GM10266 (cell line): ENCODE measurements around the gene REEP3.

Experiments used
- DNase-seq: peaks from one replicate; pipeline ENCODE4 v3.0.0; 2012; ENCODE audit errors: extremely low spot score
- TF ChIP-seq, protein P1 (sequence below): IDR thresholded peaks from 2 replicates; pipeline ENCODE4 v1.5.1; 2012; ENCODE audit warnings: mild to moderate bottlenecking, low read depth; ENCODE audit not compliant: control insufficient read depth, insufficient read depth; ENCODE audit errors: missing control alignments

REEP3 gene

DNA sequence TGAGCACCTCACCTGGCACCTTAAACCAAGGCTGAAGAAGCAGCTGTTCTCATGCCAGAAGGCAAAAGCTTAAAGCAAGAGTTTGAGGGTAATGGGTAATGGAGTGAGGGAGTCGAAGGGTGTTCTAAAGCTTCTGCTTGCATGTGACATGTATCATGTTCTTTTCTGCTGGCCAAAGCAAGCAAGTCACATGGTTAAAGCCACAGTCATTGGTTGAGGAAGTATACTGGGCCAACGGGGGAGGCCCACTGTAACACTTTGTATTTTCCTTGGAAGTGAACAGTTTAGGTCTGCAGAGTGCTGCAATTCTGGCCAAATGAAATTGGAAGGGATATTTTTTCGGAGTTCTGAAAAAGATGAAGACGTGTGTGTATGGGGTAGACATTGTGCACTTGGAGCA is 75.7 kb downstream of the REEP3 start:
- no peak for DNase-seq
- TF ChIP-seq, protein P1, sequence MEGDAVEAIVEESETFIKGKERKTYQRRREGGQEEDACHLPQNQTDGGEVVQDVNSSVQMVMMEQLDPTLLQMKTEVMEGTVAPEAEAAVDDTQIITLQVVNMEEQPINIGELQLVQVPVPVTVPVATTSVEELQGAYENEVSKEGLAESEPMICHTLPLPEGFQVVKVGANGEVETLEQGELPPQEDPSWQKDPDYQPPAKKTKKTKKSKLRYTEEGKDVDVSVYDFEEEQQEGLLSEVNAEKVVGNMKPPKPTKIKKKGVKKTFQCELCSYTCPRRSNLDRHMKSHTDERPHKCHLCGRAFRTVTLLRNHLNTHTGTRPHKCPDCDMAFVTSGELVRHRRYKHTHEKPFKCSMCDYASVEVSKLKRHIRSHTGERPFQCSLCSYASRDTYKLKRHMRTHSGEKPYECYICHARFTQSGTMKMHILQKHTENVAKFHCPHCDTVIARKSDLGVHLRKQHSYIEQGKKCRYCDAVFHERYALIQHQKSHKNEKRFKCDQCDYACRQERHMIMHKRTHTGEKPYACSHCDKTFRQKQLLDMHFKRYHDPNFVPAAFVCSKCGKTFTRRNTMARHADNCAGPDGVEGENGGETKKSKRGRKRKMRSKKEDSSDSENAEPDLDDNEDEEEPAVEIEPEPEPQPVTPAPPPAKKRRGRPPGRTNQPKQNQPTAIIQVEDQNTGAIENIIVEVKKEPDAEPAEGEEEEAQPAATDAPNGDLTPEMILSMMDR, result no peak

DNA sequence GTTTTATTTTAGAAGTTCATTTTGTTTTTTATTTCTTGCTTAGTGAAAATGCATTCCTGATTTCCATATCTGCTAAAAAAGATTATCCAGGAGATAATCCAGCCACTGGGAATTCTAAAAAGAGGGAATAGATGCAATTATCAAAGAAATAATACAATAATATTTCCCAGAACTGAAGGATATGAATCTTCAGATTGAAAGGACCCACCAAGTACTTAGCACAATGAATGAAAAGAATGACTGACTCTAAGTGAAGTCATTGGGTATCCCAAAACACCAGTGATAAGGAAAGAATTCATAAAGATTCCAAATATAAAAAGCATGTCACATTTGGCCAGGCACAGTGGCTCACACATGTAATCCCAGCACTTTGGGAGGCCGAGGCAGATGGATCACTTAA is 79.3 kb downstream of the REEP3 start:
- DNase-seq, result no peak
- TF ChIP-seq, protein P1, result no peak

DNA sequence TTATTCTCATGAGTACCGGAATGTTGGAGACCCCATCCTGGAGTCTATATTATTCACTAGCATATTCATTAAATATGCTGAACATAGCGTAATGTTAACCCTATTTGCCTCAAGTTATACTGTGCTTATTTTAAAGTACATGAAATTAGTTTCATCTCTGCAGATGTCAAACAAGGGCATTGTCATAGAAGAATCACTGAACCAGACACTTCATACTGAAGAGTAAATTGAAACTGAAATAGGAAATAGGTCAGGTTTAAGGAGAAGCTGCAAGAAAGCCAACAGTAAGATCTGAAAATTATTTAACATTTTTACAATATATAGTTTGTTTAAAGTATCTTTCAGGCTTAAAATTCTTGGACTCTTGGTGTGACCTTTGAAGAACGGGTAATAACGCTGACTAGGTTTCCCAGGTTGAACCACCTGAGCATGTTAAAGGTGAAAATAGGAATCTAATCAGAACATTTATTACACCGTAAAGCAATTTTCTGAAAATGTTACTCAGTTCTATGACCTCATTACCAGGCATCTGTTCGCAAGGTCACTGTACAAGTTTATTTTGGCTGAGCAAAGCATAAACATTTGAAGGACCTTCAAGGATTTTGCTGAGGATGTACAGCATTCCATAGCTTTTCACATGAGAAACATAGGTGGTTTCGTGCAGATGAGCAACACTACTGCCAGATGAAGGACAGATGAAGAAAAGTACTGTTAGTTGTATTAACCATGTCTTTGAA is 82.7 kb downstream of the REEP3 start:
- DNase-seq, result peak; percentile 26
- TF ChIP-seq, protein P1, result no peak

DNA sequence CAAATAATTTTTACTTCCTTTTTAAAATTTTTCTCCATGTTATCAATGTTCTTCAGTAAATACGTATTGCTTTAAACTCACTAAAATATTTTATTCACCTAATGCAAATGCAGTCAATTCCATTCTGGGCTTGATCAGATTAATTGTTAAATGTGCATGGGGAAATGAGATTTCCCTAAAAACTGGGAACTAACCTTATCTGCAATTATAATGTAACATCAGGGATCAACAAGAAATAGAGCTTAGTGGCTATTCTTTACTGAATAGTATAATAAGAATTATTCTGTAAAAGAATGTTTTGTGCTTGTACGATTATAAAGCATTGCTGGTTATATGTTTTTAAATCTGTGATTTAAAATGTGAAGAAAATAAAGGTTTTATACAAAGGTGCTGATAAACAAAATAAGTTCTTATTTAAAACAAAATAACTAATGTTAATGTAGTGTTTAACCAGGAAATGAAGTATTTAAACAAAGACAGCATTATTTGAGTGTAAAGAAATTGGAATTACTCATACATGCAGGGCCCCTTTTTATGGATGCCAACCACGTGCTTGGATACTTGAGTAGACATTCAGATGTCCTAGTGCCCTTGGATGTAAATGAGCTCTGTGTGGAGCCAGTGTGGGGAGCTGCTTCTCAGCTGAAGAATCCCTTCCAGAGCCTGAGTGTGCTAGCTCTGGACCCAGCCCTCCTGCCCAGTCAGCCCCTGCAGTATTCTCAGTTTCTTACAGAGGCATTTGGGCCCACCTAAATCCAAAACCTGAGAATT is 84.2 kb downstream of the REEP3 start:
- TF ChIP-seq, protein P1, result no peak
- no peak for DNase-seq

DNA sequence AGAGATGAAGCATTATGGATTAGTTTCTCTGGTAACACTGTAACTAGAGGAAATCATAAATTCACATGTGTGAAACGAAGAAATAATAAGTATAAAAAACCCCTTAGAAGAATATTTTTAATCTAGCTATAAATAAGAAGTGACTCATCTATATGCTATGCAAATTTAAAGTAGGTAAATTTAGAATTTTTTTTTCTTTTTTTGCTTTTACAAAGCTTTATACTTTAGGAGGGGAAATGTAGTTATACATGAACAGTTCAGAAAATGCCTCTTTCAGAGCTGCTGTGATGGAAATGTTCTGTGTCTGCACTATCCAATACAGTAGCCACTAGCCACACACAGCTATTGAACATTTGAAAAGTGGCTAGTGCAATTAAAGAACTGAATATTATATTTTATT is 87.3 kb downstream of the REEP3 start:
- TF ChIP-seq, protein P1, result no peak
- DNase-seq, result no peak

DNA sequence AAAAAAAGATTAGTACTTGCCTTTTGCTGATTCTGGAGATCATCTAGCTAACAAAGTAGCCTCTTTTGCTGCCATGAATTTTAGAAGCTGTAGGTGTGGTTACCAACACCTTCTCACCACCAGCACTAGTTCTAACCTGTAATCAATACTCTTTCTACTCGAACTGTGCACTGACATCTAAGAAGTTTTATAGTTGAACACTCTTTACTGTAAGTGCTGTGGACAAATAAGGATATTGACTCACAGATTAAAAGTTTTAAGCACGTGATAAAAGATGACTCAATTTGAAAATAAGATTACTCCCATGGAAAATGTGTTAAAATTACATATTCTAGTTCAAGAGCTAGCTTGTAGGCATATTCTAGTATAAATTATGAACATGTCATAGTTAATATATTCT is 89.9 kb downstream of the REEP3 start:
- TF ChIP-seq, protein P1, result no peak

DNA sequence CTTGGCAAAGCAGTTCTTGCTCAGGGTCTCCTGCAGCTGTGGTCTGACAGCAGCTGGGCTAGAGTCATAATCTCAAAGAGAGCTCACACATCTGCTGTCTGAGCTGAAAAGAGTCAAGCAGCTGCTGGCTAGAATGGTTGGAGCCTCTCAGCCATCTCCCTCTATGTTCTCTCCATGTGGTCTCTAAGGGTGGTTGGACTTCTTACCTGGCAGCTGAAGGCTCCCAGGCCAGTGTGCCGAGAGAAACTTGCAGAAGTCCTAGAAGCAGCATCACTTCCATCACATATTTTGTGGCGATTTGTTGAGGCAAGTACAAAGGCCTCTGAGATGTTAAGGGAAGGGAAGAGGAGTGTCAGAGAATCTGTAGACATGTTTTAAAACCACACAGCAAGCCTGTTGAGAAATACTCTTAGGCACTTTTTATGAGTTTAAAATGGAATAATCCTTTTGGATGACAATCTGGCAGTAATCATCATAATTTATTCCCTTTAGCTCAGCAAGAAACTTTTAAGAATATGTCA is 93.2 kb downstream of the REEP3 start:
- DNase-seq, result no peak
- TF ChIP-seq, protein P1, result no peak

More for the DNA sequence above, 89.9 kb downstream of the REEP3 start:
- no peak for DNase-seq
